AG20443 (cell line): ENCODE results near the gene PDE1A.
"Not testable (repeated sequence)": the region's sequence is repeated elsewhere in the genome, so short reads cannot be mapped to it uniquely, and the experiment has no call there.

Experiments
- DNase-seq: peaks from one replicate; pipeline ENCODE4 v3.0.0; 2012; ENCODE audit warnings: low spot score, mixed read lengths

The PDE1A gene

DNA sequence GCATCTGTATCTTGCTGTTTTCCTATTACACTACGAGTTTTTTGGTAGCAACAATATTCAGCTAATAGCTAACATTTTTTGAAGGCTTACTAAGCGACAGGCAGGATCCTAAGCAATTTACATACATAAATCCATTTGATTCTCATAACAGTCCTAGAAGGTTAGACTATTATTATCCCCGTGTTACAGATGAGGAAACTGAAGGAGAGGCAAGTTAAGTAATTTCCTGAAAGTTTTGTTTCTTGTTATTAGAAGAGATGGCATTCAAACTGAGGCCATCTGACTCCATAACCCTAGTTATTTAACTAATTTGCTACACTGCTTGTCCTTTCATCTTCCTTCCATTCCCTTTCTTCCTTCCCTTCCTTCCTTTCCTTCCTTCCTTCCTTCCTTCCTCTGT, 68.2 kb downstream of the PDE1A start:
- no peak for DNase-seq

GRCh38 chr2:182355815-182356214, 71.0 kb downstream of the PDE1A start:
- no peak for DNase-seq

DNA sequence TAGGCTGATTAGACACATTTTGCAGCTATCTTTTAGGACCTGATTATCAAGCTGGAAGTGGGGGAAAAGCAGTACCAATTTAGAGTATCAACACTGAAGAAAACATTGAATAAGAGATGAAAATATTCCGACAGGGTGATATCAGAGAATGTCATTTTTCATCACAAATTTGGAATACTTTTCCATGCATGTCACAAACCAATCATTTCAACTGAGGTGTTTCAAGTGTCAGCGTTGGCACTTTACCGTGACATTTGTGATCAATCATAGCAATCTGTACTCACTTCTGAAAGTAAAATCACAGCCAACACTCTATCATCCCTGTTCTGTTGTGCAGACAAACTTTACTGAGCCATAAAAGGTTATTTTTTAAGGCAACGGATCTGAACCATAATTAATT, 75.4 kb downstream of the PDE1A start:
- DNase-seq: no peak

- no peak for DNase-seq
These were observed 77.6 kb downstream of the PDE1A start for GRCh38 chr2:182349268-182349667.

- DNase-seq: no peak
These were observed 81.5 kb downstream of the PDE1A start for GRCh38 chr2:182345384-182345783.

GRCh38 chr2:182330451-182331305, 96.2 kb downstream of the PDE1A start:
- DNase-seq: peak; percentile 12

DNA sequence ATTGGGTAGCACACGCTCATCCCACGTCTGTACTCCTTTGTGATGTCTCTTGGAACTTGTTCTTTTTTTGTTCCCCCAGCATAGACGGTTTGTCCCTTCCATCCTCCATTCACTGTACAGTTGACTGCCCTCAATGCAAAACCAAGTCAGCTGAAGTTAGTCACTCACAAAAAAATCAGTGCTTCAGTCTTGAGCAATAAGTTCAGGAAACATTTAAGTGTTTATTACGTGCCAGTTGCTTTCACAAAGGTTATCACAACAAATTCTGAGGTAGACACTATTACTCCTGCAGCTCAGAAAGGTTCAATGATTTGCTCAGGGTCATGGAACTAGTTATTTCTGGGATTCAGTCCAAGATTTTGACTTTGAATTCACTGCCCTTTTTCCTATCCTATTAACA, 102.2 kb downstream of the PDE1A start:
- no peak for DNase-seq

GRCh38 chr2:182321096-182321495, 105.7 kb downstream of the PDE1A start:
- DNase-seq: no peak

DNA sequence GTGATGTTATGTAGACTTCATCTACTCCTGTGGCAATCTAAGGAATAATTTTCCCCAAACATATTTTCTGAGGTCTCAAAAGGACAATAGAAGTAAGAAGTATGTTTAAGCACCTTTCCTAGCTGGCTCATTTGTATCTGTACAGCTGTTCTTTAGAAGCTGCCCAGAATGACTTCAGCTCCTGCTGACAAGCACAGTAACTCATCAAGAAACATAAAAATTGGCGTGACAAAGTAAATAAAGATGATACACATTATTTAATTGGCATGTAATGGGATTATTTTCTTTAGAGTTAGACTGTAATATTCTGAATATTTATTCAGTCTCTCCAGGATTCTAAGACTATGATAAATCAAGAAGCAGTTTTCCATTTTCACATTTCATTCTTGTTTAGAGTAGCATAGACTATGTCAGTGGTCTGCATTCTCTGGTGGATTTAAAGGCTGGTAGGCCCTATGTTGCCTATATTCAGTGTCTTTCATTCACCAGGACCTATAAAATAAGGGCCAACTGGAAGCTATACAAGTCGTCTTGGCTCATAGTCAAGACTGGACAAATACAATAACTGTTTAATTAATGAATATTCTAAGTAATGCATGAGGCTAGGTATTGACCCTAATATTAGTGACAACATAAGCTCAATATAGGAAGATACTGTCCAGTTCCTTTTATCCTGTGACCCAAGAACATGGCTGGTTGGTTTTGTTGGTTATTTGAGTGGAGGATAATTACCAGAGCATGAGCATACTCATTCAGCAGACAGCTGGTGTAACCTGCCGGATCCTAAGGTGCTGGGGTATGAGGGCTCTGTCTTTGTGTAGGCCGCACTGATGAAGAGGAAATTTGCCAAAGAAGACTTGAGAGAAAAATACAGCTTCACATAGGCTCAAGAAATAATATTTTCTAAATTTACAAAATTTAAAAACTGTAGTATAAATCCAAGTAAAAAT, 107.0 kb downstream of the PDE1A start:
- DNase-seq: no peak

DNA sequence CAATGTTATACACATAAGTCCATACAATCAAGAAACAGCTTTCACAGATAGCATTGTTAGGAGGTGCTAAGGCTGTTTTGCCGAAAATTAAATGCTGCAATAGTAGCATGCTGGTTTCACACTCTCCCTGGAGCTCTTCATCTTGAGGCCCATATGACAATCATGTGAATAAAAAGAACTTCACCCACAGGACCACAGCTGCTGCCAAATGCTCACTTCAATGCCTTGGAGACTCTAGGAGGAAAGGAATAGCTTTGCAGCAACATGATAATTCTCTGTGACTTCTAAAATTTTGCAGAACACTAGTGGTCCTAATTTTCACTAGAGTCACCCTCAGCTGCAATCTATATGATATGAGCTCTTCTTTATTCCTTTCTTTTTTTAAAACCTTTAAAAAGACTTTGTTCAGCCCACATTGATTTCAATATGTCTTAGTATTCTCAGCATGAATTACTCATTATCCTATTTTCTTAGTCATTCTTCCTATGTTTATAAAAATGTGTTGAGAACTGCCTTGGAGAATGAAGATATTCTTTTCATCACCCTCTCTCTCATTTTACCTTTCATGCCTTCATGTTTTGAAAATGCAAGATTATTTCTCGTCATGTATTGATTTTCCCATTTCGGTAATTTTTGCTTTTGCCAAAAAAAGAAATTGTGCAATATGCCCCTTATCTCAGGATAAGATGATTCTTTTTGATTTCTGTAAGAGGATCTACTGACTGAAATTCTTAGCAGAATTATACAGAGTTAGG, 108.2 kb downstream of the PDE1A start:
- DNase-seq: no peak

DNA sequence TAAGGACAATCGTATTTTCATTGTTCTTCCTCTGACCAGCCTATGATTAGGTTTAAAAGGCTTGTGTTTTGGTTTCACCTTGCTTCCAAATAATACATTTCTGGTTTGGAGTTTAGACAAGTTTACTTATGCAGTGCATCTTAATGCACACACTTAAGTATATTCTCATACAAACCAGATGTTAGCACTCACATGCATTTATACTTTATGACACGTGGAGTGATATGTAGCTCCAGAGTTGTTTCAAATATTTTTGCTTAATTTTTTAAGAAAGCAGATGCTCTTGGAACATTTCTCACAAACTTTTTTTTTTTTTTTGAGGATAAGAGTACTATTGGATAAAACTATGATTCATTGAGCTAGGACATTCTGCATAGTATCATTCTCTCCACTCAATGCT, 109.9 kb downstream of the PDE1A start:
- DNase-seq: no peak

GRCh38 chr2:182302972-182303371, 123.9 kb downstream of the PDE1A start:
- DNase-seq: no peak

- peak; percentile 18 for DNase-seq
These were observed 124.7 kb downstream of the PDE1A start for GRCh38 chr2:182302174-182302573.

DNA sequence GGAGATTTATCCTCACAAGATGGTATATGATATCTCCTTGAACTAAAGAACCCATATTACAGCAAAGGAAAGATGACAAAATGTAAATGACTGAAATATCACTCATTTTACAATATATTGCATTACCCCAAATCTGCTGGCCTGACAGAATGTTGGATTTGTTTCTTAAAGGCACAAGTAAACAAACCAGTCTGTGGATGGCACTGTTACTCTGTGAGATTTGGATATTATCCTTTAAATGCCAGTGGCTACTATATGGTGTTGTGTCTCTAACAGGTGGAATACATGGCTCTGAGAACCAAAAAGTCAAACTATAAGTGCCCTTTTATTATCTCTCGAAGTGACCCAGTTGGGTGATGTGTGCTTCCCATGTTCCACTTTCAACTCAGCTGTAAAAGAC, 125.7 kb downstream of the PDE1A start:
- DNase-seq: no peak

- DNase-seq: no peak
These were observed 126.2 kb downstream of the PDE1A start for GRCh38 chr2:182300608-182301007.

- DNase-seq: no peak
These were observed 127.2 kb downstream of the PDE1A start for GRCh38 chr2:182299632-182300031.

DNA sequence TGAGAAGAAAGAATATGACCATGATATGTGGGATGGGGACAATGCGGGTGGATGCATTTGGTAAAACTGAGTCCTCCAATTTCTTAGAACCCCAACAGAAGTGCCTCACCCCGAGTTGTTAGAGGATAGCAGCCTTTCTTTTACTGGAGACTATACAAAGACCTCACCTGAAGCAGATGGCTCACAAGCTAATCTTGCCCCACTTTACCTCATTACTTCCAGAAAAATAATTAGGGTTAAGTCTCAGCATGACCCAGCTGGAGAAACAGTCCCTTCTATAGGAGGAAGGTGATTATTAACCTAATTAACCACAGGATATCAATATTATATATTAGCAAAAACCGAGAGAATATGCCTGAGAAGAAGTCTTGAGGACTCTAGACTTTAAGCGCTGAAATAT, 128.4 kb downstream of the PDE1A start:
- no peak for DNase-seq

GRCh38 chr2:182291296-182291695, 135.5 kb downstream of the PDE1A start:
- DNase-seq: no peak

DNA sequence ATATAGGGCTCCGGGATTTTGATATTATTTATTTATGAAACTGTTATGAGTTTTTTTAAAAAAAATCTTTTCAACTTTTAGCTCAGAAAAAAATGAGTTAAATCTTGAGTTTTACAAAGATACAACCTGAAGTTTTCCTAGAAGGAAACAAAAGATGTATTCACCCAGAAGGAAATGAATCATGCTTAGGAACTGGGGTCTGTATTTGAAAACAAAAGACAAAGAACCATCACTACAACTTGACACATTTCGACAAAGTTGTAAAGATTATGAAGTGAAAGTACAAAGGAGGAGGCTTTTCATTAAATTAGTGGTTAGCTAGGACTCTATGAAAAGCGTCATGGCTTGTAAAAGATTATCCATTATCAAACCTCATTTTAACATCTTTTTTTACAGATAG, 143.3 kb downstream of the PDE1A start:
- no peak for DNase-seq

DNA sequence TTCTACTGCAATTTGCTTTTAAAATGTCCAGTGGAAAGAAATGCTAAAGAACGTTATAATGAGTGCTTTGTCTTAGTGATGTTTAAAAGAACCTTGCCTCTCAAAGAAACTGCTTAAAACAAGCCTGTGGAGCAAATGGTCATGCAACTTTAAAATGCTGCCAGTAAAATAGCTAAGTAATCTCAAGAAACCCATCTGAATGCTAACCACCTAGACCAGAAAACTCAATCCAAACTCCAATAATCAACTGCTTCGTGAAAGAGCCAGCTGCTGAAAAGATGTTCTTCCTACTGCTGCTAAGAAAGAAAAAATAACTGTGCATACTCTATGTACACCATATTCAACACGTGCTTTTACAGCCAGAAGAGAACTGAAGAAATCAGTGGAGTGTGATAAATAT, 145.6 kb downstream of the PDE1A start:
- no peak for DNase-seq

DNA sequence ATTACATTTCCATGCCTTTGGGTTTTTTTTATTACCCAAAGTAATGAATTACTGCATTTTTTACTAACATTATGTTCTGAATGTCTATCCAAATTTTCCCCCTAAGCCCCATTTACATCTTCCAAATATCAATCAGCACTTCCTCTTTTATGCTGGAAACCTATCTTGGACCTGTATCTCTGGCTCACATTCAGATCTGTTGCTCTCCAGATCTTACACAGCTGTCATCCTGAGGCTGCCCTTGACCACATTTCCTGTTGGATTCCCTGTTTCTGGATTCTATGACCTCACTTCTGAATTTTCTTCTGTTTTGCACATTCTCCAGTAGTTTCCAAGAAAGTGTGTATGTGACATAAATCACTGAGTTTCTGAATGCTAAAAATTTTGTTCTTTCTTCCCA, 146.7 kb downstream of the PDE1A start:
- DNase-seq: peak; percentile 20

DNA sequence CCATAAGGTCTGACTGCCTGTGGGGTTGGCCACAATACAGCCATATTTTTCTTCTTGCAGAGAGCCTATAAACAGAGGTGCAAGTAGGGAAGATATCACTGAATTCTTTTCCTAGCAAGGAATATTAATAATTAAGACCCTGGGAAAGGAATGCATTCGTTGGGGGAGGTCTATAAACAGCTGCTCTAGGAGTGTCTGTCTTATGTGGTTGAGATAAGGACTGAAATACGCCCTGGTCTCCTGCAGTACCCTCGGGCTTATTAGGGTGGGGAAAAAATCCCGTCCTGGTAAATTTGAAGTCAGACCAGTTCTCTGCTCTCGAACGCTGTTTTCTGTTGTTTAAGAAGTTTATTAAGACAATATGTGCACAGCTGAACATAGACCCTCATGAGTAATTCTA, 150.2 kb downstream of the PDE1A start:
- not testable (repeated sequence) for DNase-seq
